Type B pancreatic cell (in vitro differentiated cells): ENCODE data around the gene TBC1D22A. TPM values are rescaled to one million over a fixed set of nuclear protein-coding genes. Genes with fewer than 3 reads are reported as not detected.

Experiments
- DNase-seq: peaks from one replicate; pipeline ENCODE4 v3.0.0; 2021; ENCODE audit warnings: mixed read lengths; ENCODE audit not compliant: unreplicated experiment; ENCODE audit errors: extremely low spot score
- H3K27ac Mint-ChIP-seq: 2 replicates; pipeline ENCODE4 v1.8.0; 2021; ENCODE audit warnings: mild to moderate bottlenecking, mixed read lengths
- H3K27me3 Mint-ChIP-seq: 2 replicates; pipeline ENCODE4 v1.8.0; 2021; ENCODE audit warnings: mixed read lengths
- H3K36me3 Mint-ChIP-seq: 2 replicates; pipeline ENCODE4 v1.8.0; 2021; ENCODE audit warnings: mixed read lengths
- H3K4me1 Mint-ChIP-seq: one replicate; pipeline ENCODE4 v1.8.0; 2021; ENCODE audit warnings: mixed read lengths; ENCODE audit not compliant: unreplicated experiment
- H3K4me3 Mint-ChIP-seq: 2 replicates; pipeline ENCODE4 v1.8.0; 2021; ENCODE audit warnings: mild to moderate bottlenecking, mixed read lengths
- H3K9me3 Mint-ChIP-seq: 2 replicates; pipeline ENCODE4 v1.8.0; 2021; ENCODE audit warnings: mixed read lengths
- total RNA-seq: library from RNA; stranded (reverse); gene quantifications from 2 replicates; pipeline ENCODE4 v1.2.1, GENCODE V29; 2021; ENCODE audit warnings: low replicate concordance
- TF ChIP-seq, protein P1 (sequence below): fragments of 200-600 bp; sonication (generic); conservative IDR thresholded peaks from 2 replicates; pipeline ENCODE4 v1.5.0; 2021; ENCODE audit warnings: antibody characterized with exemption, mild to moderate bottlenecking

TBC1D22A gene
- total RNA-seq, 1 donor from 2014 or later = 16.2 TPM

DNA sequence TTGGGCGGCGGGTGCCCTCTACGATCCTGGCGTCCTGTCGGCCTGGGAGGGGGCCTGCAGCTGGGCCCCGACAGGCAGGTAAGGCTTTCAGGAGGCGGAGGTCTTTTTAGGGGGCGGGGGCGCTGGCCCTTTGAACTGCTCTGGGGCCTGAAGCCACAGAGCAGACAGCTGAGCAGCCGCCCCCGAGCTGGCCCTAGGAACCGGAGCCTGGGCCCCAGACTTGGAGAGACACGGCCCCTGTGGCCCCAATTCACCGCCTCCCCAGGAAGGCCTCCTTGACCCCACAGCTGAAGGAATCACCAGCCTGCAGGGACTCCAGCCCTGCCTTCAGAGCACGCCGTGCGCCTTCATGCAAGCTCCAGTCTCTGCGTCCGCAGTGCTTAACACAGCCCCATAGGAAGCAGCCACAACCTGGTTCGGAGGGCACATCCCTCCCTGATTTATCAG lies 23.8 kb upstream of the TBC1D22A start:
- Mint-ChIP-seq H3K4me3 (peak overlapping the region; percentile 88), H3K27me3 (no peaks in the 10 kb centered on the region), H3K4me1 (peaks cover 36% of the 10 kb centered on the region), H3K9me3 (no peaks in the 10 kb centered on the region), H3K27ac (peak overlapping the region; percentile 83), H3K36me3 (no peaks in the 10 kb centered on the region)
- DNase-seq = no peak
- TF ChIP-seq, protein P1, sequence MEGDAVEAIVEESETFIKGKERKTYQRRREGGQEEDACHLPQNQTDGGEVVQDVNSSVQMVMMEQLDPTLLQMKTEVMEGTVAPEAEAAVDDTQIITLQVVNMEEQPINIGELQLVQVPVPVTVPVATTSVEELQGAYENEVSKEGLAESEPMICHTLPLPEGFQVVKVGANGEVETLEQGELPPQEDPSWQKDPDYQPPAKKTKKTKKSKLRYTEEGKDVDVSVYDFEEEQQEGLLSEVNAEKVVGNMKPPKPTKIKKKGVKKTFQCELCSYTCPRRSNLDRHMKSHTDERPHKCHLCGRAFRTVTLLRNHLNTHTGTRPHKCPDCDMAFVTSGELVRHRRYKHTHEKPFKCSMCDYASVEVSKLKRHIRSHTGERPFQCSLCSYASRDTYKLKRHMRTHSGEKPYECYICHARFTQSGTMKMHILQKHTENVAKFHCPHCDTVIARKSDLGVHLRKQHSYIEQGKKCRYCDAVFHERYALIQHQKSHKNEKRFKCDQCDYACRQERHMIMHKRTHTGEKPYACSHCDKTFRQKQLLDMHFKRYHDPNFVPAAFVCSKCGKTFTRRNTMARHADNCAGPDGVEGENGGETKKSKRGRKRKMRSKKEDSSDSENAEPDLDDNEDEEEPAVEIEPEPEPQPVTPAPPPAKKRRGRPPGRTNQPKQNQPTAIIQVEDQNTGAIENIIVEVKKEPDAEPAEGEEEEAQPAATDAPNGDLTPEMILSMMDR = peak; percentile 1

DNA sequence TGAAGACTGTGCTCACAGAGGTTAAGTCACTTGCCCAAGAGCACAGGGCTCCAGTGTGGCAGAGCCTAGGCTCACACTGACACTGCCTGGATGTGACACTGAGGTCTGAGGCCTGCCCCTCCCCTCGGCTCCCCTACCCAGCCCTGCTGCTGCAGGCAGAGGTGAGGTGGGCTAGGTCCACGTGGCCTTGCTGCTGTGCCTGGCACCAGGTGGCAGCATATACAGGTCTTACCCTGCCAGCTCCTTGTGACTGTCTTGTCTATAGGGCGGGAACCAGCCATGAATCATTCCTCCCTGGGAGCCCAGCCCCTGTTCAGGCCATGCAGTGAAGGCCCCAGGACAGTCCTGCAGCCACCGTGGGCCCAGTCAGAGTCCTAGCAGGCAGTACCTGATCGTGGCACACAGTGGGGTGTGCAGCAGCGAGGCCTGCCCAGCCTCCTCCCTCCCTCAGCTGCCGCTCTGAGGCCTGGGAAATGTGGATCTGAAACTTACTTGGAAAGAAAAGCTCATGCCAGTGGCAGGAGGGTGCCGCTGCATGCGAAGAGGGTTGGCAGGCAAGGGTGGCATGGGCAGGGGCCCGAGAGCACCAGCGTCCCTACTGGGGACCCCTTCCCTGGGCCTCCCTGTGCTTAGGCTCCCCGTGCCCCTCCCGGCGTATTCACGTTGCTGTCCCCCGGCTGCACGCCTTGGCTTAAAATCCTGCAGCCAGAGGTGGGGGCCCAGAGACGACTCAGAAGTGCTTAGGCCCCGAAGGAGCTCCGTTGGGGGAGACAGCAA lies 23.2 kb upstream of the TBC1D22A start:
- no peaks in the 10 kb centered on the region for H3K27me3 Mint-ChIP-seq
- H3K4me3 Mint-ChIP-seq = peak overlapping the region; percentile 88
- TF ChIP-seq, protein P1 = no peak
- no peak for DNase-seq
- peaks cover 32% of the 10 kb centered on the region for H3K4me1 Mint-ChIP-seq
- H3K36me3 Mint-ChIP-seq = no peaks in the 10 kb centered on the region
- peak overlapping the region; percentile 83 for H3K27ac Mint-ChIP-seq
- no peaks in the 10 kb centered on the region for H3K9me3 Mint-ChIP-seq

DNA sequence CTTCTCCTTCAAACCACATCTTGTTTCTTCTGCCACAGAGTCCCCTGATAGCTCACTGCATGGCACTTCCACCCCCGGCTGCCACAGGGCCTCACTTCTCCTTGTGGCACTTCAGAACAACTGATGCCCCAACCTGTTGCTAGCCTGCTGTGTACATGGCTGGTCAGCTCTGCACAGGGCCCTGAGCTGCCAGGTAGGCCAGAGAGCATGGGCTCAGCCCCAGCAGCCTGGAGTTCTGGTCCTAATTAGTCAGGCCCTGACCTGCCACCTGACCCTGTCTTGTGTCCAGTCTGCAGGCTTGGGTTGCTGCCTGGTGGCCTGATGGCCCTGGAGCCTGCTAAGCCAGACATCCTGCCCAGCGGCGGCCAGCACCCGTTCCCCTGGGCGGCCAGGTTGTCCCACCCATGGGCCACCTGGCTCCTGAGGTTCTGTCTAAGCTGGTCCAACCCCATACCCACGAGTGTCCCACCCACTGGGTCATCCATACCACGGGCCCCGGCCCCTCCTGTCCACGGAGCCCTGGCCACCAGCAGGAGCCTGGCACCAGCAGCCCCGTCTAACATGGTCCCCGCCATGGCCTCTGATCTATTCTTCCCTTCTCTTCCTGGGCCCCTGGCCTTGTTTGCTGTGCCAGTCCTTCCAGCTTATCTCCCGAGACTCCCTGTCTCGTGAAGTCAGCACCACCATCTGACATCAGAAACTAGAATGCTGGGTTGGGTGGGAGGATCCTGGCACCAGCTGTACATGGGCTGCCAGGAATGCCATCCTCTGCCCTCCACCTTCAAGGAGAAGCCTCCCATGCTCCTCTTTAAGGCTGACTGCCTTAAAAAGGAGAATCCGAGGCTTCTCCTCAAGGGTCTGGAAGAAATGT lies 21.3 kb upstream of the TBC1D22A start:
- no peaks in the 10 kb centered on the region for H3K36me3 Mint-ChIP-seq
- peaks cover 18% of the 10 kb centered on the region for H3K4me1 Mint-ChIP-seq
- H3K9me3 Mint-ChIP-seq = no peaks in the 10 kb centered on the region
- TF ChIP-seq, protein P1 = no peak
- H3K27ac Mint-ChIP-seq = peak overlapping the region; percentile 16
- H3K4me3 Mint-ChIP-seq = peak overlapping the region; percentile 57
- DNase-seq = no peak
- peaks cover 3% of the 10 kb centered on the region for H3K27me3 Mint-ChIP-seq

DNA sequence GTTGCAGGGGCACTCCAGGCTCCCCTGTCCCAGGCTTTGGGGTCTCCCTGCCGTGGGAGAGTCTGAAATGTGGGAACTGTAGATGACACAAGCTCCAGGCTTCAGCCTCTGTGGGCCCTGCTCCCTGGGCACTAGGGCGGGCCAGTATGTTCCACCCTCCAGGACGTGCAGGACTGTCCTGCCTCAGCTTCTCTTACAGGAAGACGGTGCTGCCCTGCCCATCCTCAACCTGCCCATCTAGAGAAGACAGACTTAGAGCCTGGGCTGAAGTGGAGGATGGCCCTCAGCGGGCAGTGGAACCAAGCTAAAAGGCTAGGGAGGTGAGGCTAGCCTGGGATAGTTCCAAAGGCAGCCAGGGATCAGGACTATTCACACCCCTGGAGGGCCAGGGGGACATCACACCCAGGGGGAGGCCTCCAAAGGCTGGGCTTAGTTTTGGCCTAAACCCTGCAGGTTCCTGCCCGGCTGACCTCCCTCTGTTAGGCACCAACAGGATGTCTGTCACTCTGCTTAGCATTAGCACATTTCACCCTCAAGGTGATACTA lies 20.4 kb upstream of the TBC1D22A start:
- no peak for DNase-seq
- peaks cover 13% of the 10 kb centered on the region for H3K4me1 Mint-ChIP-seq
- no peak overlapping the region for H3K4me3 Mint-ChIP-seq
- TF ChIP-seq, protein P1 = no peak
- H3K9me3 Mint-ChIP-seq = no peaks in the 10 kb centered on the region
- H3K27ac Mint-ChIP-seq = peak overlapping the region; percentile 16
- no peaks in the 10 kb centered on the region for H3K36me3 Mint-ChIP-seq
- H3K27me3 Mint-ChIP-seq = peaks cover 12% of the 10 kb centered on the region

DNA sequence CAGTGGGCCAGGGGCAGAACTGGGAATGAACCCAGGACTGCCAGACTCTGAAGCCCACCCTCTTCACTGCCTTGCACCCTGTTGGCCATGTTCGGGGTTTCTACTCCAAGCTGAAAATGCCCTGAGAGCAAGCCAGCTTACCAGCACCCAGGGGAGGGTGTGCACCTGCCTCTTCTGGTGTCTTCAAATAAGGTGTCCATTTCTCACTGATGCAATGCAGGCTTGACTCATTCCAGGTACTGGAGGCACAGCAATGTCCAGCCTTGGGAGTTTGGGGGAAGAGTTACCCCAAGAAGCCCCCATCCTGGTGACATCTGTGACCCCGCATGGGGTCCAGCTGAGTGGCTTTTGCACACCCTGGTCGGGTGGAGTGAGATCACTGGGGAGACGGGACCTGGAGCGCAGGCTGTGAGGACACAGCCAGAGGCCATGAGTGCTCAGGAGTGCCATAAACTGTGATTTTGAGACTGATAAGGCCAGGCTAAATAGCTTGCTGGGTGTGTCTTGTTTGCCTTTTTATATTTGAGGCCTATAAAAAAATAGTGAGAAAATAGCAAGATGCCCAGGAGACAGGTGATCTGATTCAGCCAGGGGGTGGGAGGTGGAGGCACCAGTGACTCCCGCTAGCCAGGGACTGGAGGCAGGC lies 19.8 kb upstream of the TBC1D22A start:
- Mint-ChIP-seq H3K4me1 (peaks cover 9% of the 10 kb centered on the region), H3K4me3 (peak overlapping the region; percentile 34), H3K27ac (peak overlapping the region; percentile 75), H3K9me3 (no peaks in the 10 kb centered on the region), H3K27me3 (peaks cover 13% of the 10 kb centered on the region), H3K36me3 (no peaks in the 10 kb centered on the region)
- DNase-seq = no peak
- TF ChIP-seq, protein P1 = no peak
